ENCODE data around the gene GPC3. TPM values are rescaled to one million over a fixed set of nuclear protein-coding genes. Genes with fewer than 3 reads are reported as not detected.

The GPC3 gene
- total RNA-seq, 5 donors from 2014 or later (not counting 1 experiment from before 2014, with no cell fraction given), result 0.72 to 1.5 (median 1.1) TPM

- H3K4me1 ChIP-seq (ENCODE audit: control insufficient read depth in 1 of 2, extremely low read depth in 1 of 2, insufficient read depth in 2 of 2, low read length in 2 of 2), result no peaks in the 10 kb centered on the region
- POLR2A ChIA-PET, result no interaction called here
- no peaks in the 10 kb centered on the region for H3K9me3 ChIP-seq
- Mint-ChIP-seq H3K27ac (no peak overlapping the region), H3K9me3 (no peaks in the 10 kb centered on the region), H3K4me3 (no peak overlapping the region), H3K27me3 (peaks cover 0 to 10% of the 10 kb centered on the region in 2 donors), H3K36me3 (no peaks in the 10 kb centered on the region), H3K4me1 (no peaks in the 10 kb centered on the region)
- CTCF ChIA-PET, result no interaction called here
- H3K36me3 ChIP-seq (ENCODE audit: control insufficient read depth in 2 of 2, extremely low read depth in 1 of 2, insufficient read depth in 1 of 2, low read length in 1 of 2), result no peaks in the 10 kb centered on the region
- H3K27me3 ChIP-seq (replicated peaks in 1 of 2; ENCODE audit: control insufficient read depth in 2 of 2, extremely low read depth in 1 of 2, insufficient read depth in 2 of 2, low read length in 1 of 2), result no peaks in the 10 kb centered on the region
- H3K4me3 ChIP-seq (ENCODE audit: control insufficient read depth in 1 of 2, extremely low read depth in 1 of 2, low read length in 1 of 2), result no peak overlapping the region
- ATAC-seq (replicated peaks in 1 of 4) (no peak), DNase-seq (no peak)
- WGBS (ENCODE audit: insufficient coverage), result 84% methylated on average over 8 of the region's 10 CpGs
- H3K27ac ChIP-seq (ENCODE audit: low read length), result no peak overlapping the region
Observed at GRCh38 chrX:133497356-133497755, 488.0 kb downstream of the GPC3 start.

- H3K27ac Mint-ChIP-seq, result no peak overlapping the region
- WGBS (ENCODE audit: insufficient coverage), result no CpG with 5 or more reads among the region's 16 CpGs
- H3K9me3 Mint-ChIP-seq, result no peaks in the 10 kb centered on the region
- no peak overlapping the region for H3K4me3 ChIP-seq (ENCODE audit: control insufficient read depth in 1 of 2, extremely low read depth in 1 of 2, low read length in 1 of 2)
- H3K4me3 Mint-ChIP-seq, result no peak overlapping the region
- H3K36me3 ChIP-seq (ENCODE audit: control insufficient read depth in 2 of 2, extremely low read depth in 1 of 2, insufficient read depth in 1 of 2, low read length in 1 of 2), result no peaks in the 10 kb centered on the region
- no peak overlapping the region for H3K27ac ChIP-seq (ENCODE audit: low read length)
- no peaks in the 10 kb centered on the region for H3K4me1 ChIP-seq (ENCODE audit: control insufficient read depth in 1 of 2, extremely low read depth in 1 of 2, insufficient read depth in 2 of 2, low read length in 2 of 2)
- no peak for DNase-seq
- no peaks in the 10 kb centered on the region for H3K4me1 Mint-ChIP-seq
- ChIA-PET CTCF (no interaction called here), POLR2A (no interaction called here)
- no peaks in the 10 kb centered on the region for H3K27me3 ChIP-seq (replicated peaks in 1 of 2; ENCODE audit: control insufficient read depth in 2 of 2, extremely low read depth in 1 of 2, insufficient read depth in 2 of 2, low read length in 1 of 2)
- no peak for ATAC-seq (replicated peaks in 1 of 4)
- H3K27me3 Mint-ChIP-seq, result peaks cover 0 to 20% of the 10 kb centered on the region in 2 donors
- no peaks in the 10 kb centered on the region for H3K9me3 ChIP-seq
- no peaks in the 10 kb centered on the region for H3K36me3 Mint-ChIP-seq
Observed at GRCh38 chrX:133495464-133496391, 489.7 kb downstream of the GPC3 start.

GRCh38 chrX:133493366-133493765, 492.0 kb downstream of the GPC3 start:
- peaks cover 0 to 22% of the 10 kb centered on the region in 2 donors for H3K27me3 Mint-ChIP-seq
- H3K27ac ChIP-seq (ENCODE audit: low read length), result no peak overlapping the region
- H3K9me3 ChIP-seq, result no peaks in the 10 kb centered on the region
- ATAC-seq (replicated peaks in 1 of 4), result no peak
- no peaks in the 10 kb centered on the region for H3K36me3 Mint-ChIP-seq
- no peak for DNase-seq
- no peak overlapping the region for H3K4me3 Mint-ChIP-seq
- H3K36me3 ChIP-seq (ENCODE audit: control insufficient read depth in 2 of 2, extremely low read depth in 1 of 2, insufficient read depth in 1 of 2, low read length in 1 of 2), result no peaks in the 10 kb centered on the region
- CTCF ChIA-PET, result no interaction called here
- H3K4me1 ChIP-seq (ENCODE audit: control insufficient read depth in 1 of 2, extremely low read depth in 1 of 2, insufficient read depth in 2 of 2, low read length in 2 of 2), result no peaks in the 10 kb centered on the region
- no peaks in the 10 kb centered on the region for H3K4me1 Mint-ChIP-seq
- H3K27ac Mint-ChIP-seq, result no peak overlapping the region
- H3K27me3 ChIP-seq (replicated peaks in 1 of 2; ENCODE audit: control insufficient read depth in 2 of 2, extremely low read depth in 1 of 2, insufficient read depth in 2 of 2, low read length in 1 of 2), result no peaks in the 10 kb centered on the region
- H3K9me3 Mint-ChIP-seq, result no peaks in the 10 kb centered on the region
- WGBS (ENCODE audit: insufficient coverage), result no CpG with 5 or more reads among the region's 4 CpGs
- POLR2A ChIA-PET, result no interaction called here
- H3K4me3 ChIP-seq (ENCODE audit: control insufficient read depth in 1 of 2, extremely low read depth in 1 of 2, low read length in 1 of 2), result no peak overlapping the region

DNA sequence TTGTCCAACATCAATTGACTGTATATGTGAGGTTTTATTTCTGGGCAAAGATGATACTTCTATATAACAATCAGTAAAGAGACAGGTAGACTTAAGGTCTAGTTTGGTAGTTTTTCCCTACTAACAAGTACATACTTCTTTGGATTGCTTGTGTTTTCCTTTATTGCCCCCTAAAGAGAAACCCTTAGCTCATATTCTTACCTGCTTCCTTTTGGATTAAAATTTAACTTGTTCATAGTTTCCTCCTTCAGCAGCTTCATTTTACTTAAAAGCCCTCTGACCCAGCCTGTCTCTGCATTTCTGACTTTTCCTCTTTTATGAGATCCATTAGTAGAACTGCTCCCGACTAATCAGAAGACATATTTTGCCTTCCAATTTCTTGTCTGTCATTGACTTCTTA, 494.4 kb downstream of the GPC3 start:
- Histone ChIP-seq H3K27ac (ENCODE audit: low read length) (no peak overlapping the region), H3K27me3 (replicated peaks in 1 of 2; ENCODE audit: control insufficient read depth in 2 of 2, extremely low read depth in 1 of 2, insufficient read depth in 2 of 2, low read length in 1 of 2) (no peaks in the 10 kb centered on the region), H3K9me3 (no peaks in the 10 kb centered on the region), H3K36me3 (ENCODE audit: control insufficient read depth in 2 of 2, extremely low read depth in 1 of 2, insufficient read depth in 1 of 2, low read length in 1 of 2) (no peaks in the 10 kb centered on the region), H3K4me3 (ENCODE audit: control insufficient read depth in 1 of 2, extremely low read depth in 1 of 2, low read length in 1 of 2) (no peak overlapping the region), H3K4me1 (ENCODE audit: control insufficient read depth in 1 of 2, extremely low read depth in 1 of 2, insufficient read depth in 2 of 2, low read length in 2 of 2) (no peaks in the 10 kb centered on the region)
- no peaks in the 10 kb centered on the region for H3K4me1 Mint-ChIP-seq
- no peaks in the 10 kb centered on the region for H3K9me3 Mint-ChIP-seq
- CTCF ChIA-PET, result no interaction called here
- H3K27me3 Mint-ChIP-seq, result peaks cover 0 to 19% of the 10 kb centered on the region in 2 donors
- ATAC-seq (replicated peaks in 1 of 4) (no peak), DNase-seq (no peak)
- no peak overlapping the region for H3K27ac Mint-ChIP-seq
- no CpG with 5 or more reads among the region's 1 CpG for WGBS (ENCODE audit: insufficient coverage)
- no peaks in the 10 kb centered on the region for H3K36me3 Mint-ChIP-seq
- H3K4me3 Mint-ChIP-seq, result no peak overlapping the region
- POLR2A ChIA-PET, result no interaction called here
